Hepatocyte (in vitro differentiated cells): ENCODE results near the gene SHOC2.

Source experiments
- CTCF ChIP-seq: fragments of 200-600 bp; sonication (generic); IDR thresholded peaks from 2 replicates; pipeline ENCODE4 v1.5.1; 2016; ENCODE audit warnings: antibody characterized with exemption, mild to moderate bottlenecking; ENCODE audit not compliant: poor library complexity
- EZH2 ChIP-seq: fragments of 200-600 bp; sonication (generic); IDR thresholded peaks from 2 replicates; pipeline ENCODE4 v1.6.1; 2016; ENCODE audit warnings: antibody characterized with exemption, mild to moderate bottlenecking, borderline replicate concordance

- TF ChIP-seq CTCF, result no peak
- no peak for TF ChIP-seq EZH2
Observed at GRCh38 chr10:110900983-110901382, 18.4 kb upstream of the SHOC2 start.
